ENCODE results near the gene CBX2. TPM values are rescaled to one million over a fixed set of nuclear protein-coding genes. Genes with fewer than 3 reads are reported as not detected.

The CBX2 gene
- 3.5 TPM for total RNA-seq
- long read RNA-seq, full-length matches to known transcripts = 1 of 5 reads
- long read RNA-seq, partial matches to known transcripts = 0 of 5 reads
- long read RNA-seq, other reads (novel, unspliced or antisense) = 4 of 5 reads

DNA sequence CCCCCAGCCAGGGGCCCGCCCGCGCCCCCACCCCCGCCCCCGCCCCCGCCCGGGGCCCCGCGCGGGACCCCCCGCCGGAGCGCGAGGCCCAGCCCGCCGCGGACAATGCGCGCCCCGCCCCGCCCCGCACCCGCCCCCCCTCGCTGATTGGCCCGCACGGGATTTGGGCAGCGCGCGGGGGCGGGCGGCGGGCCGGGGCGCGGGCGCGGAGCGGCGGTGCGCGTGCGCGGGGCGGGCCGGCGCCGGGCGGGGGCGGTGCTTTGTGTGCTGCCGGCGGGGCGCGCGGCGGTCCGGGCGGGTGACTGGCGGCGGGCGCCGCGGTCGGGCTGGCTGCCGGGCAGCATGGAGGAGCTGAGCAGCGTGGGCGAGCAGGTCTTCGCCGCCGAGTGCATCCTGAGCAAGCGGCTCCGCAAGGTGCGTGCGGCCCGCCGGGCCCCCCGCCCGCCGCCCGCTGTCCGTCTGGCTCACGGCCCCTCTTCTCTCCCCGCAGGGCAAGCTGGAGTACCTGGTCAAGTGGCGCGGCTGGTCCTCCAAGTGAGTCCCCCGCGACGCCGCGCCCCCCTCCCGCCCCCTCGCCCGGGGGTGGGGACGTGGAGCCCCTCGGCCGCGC, at the start of gene CBX2:
Gene CBX2 (plus strand): TSS at position 255 of the 610 bp plus-strand sequence. CDS start 88 bp downstream, at position 343.
- intact Hi-C loops (cut with DNase I) = loop anchor here (5.0 kb wide), 1 partner anchor 64 kb away; no protein-coding TSS in a partner anchor
- DNase-seq (ENCODE audit: low spot score) = peak; percentile 91

DNA sequence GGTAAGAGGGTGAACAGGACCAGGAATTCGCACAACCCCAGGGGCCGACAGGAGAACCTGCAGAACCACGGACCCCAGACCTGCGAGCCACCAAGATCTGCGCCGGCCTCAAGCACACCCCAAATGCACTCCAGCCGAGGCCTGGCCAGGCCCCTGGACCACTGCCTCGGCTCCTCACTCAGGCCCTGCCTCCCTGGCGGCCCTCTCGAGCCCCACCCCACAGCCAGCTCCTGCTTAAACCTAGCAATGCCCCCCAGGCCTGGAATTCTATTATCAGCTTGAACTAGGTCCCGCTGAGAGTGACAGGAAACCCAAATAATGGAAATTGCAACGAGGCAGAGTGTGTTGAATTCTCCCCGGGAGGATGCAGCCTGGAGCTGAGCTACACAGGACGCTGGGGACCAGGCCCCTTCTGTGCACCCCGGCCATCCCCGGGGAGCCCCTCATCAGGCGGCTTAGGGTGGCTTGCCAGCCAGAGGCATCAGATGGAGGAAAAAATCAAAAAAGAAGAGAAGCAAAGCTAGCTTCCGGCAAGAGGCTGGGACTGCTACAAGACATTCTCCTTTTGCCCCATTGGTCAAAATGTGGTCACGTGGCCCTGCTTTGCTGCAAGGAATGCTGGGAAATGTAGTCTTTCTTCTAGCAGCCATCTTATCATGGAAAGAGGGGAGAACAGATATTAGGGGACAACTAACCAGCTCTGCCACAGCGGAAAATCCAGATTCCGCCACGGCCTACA, 49.6 kb upstream of the CBX2 start:
- intact Hi-C loops (cut with DNase I) = no loop called here
- DNase-seq (ENCODE audit: low spot score) = peak; percentile 91

DNA sequence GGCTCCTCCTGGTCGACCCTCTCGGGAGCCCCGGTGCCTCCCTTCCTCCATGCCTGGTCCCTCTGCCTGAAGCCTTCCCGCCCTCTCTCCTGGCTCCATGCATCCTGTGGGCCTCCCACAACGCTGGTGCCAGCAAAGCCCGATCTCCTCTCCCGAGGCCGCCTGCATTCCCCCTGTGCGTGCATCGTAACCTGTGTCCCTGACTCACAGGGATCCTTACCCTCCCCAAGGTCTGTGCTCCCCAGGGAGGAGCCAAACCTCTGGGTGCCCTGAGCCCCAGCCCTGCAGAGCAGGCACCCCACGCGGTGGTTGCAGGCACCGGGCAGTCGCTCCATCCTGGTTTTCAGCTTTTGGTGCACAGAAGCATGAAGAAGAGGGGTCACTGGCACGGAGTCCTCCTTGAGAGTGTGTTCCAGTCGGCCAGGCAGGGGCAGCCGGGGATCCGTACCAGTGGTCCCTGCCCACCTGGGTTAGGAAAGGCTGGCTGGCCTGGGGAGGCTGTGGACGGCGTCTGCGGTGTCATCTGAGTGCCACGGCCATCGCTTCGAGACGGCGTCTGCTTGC, 49.0 kb upstream of the CBX2 start:
- intact Hi-C loops (cut with DNase I) = no loop called here
- no peak for DNase-seq (ENCODE audit: low spot score)

DNA sequence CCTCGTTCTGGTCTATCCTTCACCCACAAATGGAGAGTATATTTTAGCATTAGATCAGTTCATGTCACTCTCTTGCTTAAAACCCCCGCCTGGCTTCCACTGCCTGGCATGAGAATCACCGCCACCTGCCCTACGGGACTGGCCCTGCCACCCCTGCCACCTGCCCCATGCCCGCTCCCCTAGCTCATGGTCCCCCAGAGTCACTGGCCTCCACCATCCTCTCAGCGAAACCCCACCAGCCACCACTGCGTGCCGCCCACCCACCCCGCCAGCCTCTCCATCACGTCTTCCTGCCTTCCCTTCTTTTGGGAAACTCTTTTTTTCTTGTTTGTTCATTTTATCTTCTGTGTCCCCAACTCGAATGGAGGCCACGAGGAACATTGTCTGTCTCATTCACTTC, 48.2 kb upstream of the CBX2 start:
- intact Hi-C loops (cut with DNase I) = no loop called here
- DNase-seq (ENCODE audit: low spot score) = no peak

DNA sequence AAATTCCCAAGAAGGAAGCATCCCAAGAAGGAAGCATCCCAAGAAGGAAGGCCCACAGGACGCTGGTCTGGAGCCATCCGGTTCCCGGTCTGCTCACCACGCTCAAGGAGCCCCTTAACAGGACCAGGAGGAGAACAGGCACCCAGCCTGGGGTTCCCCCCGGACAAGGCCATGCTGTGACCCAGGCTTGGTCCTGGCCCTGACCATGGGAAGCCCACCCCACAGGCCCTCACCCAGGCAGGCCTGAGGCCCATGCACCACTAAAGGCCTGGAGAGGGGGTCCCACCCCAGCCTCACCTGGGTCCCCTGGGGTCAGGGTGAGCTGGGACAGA, 47.5 kb upstream of the CBX2 start:
- DNase-seq (ENCODE audit: low spot score) = no peak
- intact Hi-C loops (cut with DNase I) = no loop called here

DNA sequence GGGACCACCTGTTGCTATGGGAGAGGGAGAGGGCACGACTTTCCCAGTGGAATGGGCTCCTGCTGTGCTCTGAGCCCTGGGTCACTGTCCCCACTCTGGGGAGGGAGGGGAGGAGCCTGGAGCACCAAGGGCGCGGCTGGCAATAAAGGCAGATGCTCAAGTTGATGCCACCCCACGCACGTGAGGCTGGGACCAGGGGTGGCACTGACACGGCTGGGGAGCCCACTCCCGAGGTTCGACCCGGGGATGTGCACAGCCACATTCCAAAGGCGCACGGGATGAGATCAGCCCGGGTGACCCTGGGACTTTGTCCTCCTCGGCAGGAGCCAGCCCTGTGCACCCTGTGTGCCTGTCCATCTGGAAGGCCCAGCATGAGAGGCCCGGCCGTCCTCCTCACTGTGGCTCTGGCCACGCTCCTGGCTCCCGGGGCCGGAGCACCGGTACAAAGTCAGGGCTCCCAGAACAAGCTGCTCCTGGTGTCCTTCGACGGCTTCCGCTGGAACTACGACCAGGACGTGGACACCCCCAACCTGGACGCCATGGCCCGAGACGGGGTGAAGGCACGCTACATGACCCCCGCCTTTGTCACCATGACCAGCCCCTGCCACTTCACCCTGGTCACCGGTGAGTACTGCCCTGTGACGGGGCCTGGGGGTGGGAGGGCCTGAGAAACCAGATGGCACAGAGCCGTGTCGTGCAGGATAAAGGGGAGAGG, 47.0 kb upstream of the CBX2 start, which contains the start of gene ENPP7:
Gene ENPP7 (plus strand): TSS at position 175 of the 715 bp plus-strand sequence. CDS start 197 bp downstream, at position 372.
- intact Hi-C loops (cut with DNase I) = no loop called here
- DNase-seq (ENCODE audit: low spot score) = no peak

DNA sequence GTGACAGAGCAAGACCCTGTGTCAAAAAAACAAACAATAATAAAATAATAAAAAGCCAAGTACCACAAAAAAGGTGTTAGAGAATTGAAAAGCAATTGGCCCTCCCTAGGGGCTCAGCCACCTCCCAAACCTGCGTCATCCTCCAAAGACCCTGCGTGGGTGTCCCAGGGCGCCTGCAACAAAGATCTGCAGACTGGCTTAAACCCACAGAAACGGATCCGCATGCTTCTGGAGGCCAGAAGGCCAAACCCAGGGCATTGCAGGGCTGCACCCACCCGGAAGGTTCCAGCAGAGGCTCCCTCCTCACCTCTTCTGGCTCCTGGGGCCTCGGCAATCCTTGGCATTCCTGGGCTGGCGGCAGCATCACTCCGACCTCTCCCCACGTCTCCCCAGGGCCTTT, 45.7 kb upstream of the CBX2 start:
- intact Hi-C loops (cut with DNase I) = no loop called here
- DNase-seq (ENCODE audit: low spot score) = no peak

DNA sequence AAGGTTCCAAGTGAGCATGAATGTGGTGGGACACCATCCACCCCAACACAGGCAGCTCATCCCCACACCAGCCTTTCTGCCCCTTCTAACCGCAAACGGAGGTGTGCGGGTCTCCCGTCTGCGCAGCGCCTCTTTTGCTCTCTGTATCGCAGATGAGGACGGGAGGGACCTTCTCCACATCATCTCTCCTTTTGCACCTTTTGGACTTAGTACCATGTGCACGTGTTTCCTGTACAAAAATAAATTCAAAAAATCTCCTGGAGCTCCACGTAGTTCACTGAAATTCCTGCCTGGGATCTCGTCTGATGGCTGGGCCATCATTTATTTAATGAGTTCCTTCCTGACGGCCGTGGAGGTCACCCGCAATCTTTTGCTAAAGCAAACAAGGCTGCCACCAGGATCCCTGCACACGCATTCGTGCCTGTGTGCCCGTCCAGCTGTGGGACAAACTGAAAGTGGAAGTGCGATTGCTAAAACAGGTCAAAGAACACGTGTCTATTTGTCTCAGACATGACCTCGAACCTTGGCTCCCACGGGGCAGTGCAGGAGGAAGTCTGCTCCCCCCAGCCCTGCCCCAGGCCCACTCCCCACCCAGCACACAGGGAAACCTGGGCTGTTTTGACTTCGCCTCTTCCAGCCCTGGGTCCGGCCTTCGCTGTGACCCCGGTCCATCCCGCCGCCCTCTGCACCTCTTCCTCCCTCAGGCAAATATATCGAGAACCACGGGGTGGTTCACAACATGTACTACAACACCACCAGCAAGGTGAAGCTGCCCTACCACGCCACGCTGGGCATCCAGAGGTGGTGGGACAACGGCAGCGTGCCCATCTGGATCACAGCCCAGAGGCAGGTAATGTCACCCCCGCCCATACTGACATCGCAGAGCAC, 44.9 kb upstream of the CBX2 start:
- no peak for DNase-seq (ENCODE audit: low spot score)
- intact Hi-C loops (cut with DNase I) = no loop called here

DNA sequence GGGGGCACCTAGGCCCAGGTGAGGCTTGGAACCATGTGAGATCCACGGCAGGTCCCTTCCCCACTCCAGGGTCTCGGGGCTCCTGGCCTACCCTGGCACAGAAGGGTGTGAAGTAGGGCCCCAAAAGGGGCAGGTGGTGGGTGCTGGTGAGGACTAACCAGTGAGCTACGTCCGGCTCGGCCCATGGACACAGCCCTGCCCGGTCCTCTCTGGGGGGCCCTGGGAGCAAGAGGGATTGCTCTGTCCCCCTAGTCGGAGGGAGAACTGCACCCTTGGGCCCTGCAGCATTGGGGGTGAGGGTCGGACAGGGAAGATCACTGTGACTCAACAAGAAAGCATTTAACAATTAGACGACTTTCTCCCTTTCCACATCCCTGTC, 44.3 kb upstream of the CBX2 start:
- intact Hi-C loops (cut with DNase I) = no loop called here
- DNase-seq (ENCODE audit: low spot score) = no peak

DNA sequence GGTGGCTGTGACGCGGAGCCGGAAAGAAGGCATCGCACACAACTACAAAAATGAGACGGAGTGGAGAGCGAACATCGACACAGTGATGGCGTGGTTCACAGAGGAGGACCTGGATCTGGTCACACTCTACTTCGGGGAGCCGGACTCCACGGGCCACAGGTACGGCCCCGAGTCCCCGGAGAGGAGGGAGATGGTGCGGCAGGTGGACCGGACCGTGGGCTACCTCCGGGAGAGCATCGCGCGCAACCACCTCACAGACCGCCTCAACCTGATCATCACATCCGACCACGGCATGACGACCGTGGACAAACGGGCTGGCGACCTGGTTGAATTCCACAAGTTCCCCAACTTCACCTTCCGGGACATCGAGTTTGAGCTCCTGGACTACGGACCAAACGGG, 42.9 kb upstream of the CBX2 start:
- intact Hi-C loops (cut with DNase I) = no loop called here
- no peak for DNase-seq (ENCODE audit: low spot score)

DNA sequence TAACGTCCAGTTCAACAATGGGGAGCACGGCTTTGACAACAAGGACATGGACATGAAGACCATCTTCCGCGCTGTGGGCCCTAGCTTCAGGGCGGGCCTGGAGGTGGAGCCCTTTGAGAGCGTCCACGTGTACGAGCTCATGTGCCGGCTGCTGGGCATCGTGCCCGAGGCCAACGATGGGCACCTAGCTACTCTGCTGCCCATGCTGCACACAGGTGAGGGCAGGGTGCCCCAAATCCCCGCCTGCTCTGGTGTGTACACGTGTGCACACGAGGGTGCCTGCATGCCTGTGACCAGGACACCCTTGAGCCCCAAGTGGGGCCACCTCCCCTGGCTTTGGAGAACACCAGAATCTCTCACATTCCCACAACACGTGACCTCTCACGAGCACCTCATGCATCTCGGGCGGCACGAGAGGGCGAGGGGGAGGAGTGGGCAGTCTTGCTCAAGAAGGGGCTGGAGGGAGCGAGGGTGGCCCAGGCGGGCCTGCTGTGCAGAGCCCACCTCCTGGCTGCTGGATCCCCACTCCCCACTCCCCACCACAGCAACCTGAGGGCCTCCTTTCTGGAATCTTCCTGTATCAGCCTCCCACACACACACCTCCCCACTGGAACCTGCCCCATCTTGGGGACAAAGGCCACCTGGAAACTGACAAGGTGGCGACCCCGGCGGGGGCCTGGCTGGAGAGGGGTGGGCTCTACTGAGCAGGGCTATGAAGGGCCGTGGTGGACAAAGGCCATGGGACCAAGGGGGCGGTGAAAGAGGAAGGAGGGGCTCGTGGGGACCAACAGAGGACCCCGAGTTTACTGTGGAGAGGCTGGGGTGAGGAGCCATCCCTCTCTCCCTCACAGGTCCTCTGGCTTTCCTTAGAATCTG, 40.7 kb upstream of the CBX2 start:
- no peak for DNase-seq (ENCODE audit: low spot score)
- intact Hi-C loops (cut with DNase I) = no loop called here

DNA sequence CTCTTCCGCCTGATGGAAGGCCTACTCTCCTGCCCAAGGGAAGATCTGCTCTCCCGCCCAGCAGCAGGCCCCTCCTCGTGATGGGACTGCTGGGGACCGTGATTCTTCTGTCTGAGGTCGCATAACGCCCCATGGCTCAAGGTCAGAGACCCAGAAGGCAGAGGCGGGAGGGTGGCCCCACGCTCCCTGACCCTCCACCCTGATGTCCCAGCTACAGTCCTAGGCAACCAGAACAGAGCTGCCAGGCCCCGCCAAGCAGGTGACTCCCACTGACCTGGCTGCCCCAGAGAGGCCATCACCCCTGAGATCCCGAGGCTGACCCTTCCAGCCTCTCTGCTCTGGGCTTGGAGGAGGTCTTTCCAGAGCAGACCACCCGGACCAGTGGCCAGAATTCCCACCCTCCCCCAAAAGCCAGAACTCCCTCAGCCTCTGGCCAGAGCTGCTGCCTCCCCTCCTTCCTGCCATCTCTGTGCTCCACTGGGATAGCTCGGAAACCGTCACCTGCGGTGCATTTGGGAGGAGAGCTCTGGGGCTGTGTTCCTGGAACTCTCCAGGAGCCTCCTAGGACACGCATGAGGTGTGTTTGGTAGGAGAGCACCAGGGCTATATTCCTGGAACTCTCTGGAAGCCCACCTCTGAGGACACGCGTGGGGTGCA, 39.9 kb upstream of the CBX2 start:
- no peak for DNase-seq (ENCODE audit: low spot score)
- intact Hi-C loops (cut with DNase I) = no loop called here

DNA sequence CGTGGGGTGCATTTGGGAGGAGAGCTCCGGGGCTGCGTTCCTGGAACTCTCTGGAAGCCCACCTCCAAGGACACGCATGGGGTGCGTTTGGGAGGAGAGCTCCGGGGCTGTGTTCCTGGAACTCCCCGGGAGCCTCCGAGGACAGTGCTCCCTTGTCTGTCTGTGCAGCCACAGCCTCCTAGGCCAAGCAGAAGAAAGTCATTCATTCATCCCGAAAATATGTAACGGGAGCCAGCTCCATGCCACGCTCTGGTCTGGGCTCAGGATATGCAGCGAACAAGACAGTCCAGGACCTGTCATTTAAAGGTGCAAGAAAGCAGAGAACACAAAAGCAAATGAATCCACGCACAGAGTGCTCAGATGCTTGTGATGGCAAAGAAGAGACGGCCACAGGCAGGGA, 39.3 kb upstream of the CBX2 start:
- no peak for DNase-seq (ENCODE audit: low spot score)
- intact Hi-C loops (cut with DNase I) = no loop called here

DNA sequence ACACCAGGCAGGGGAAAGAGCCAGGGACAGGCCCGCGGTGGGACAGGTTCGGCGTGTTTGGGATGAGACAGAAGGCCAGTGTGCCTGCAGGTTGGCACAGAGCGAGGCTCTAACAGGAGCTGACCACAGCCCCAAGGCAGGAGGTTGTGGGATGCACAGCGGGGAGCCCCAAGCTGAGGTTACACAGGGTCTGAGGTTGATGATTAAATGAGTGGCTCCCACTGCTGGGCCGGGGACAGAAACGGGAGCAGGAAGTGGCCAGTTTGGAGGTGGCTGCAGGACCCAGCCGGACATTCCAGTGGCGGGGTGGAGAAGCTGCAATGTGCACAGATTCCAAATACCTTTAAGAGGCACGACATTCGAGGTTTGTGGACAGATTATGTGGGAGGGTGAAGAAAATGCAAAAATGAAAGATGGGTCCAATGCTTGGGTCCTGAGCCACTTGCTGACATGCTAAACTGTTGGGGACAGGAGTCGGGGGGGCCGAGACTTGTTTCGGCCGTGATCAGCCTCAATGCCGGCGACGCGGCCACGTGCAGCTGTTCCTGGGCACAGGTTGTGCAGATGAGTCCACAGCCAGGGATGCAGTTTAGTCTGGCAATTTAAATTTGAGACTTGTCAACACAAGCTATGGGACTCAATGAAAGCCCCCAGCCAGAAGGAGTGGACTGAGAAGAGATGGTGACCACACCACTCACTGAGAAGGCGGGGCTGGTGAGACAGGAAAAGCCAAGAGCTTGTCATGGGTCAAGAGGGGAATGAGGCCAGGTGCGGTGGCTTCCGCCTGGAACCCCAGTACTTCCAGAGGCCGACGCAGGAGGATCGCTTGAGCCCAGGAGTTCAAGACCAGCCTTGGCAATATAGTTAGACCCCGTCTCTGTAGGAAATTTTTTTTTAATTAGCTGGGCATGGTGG, 38.5 kb upstream of the CBX2 start:
- DNase-seq (ENCODE audit: low spot score) = no peak
- intact Hi-C loops (cut with DNase I) = loop anchor here (5.0 kb wide), 1 partner anchor 253 kb away; no protein-coding TSS in a partner anchor

DNA sequence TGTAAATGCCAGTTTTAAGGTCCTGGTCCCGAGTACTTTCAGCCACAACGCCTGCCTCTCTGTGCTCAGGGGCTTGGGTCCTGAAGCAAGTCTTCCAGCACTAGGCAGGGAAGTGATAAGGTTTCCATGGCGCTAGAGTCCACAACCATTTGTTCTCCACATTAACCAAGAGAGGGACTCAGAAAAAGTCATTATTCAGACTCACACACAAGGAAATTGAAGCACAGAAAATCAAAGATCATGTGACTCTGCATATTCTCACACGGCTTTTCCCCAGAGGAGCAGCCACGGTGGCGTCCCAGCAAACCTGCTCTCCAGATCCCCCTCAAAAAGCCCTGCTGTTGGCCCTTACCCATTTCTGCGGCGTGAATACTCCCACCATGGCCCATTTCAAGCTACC, 37.5 kb upstream of the CBX2 start:
- intact Hi-C loops (cut with DNase I) = loop anchor here (5.0 kb wide), 1 partner anchor 252 kb away; no protein-coding TSS in a partner anchor
- no peak for DNase-seq (ENCODE audit: low spot score)

DNA sequence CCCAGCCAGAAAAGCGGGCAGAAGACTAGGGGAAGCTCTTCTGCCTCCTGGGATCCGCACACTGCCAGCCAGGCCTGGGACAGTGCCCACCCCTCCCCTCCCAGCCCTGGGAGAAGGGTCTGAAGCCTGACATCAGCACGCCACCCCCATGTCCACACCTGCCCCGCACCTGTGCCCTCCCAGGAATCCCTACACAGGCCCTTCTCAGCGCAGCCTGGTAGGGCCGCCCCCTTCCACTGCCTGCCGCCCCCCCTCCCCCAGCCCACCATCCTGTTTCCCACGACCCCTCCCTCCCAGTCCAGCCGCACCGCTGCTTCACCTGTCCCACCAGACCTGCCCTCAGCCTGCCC, 36.6 kb upstream of the CBX2 start:
- intact Hi-C loops (cut with DNase I) = loop anchor here (5.0 kb wide), 1 partner anchor 251 kb away; no protein-coding TSS in a partner anchor
- DNase-seq (ENCODE audit: low spot score) = no peak
